Measurements from ENCODE around the gene DPP6.

DNA sequence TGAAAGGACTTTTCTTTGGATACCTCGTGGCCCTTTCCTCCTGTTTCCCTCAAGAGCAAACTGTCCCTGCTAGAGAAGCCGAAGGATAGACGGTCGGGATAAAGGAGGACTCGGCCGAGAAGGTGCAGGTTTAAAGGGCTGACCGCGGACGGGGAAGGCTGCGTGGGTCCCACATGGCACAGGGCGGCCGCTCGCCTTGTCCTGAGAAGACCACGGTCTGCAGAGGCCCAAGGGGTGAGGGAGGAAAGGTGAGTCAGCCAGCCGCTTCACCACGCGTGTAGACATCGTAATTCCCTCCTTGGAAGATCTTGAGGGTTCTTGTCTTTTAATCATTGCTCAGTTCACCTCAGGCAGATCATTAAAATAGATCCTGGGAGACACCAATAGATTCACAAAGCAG lies 253.8 kb downstream of the DPP6 start:
- TF ChIP-seq POLR2AphosphoS5 (IDR thresholded peaks at IDR 0.05; ENCODE audit: borderline replicate concordance, low read depth, low read length), result no peak
- TF ChIP-seq EZH2 (IDR thresholded peaks at IDR 0.05), result no peak
- TF ChIP-seq FOXP2 (optimal IDR thresholded peaks at IDR 0.05; ENCODE audit: control extremely low read depth, extremely low read length, insufficient read depth), result no peak
